IMR-90 (cell line): ENCODE data around the gene SLC45A2. TPM values are rescaled to one million over a fixed set of nuclear protein-coding genes. Genes with fewer than 3 reads are reported as not detected.

Source experiments
- ATAC-seq: fragments of 200-7000 bp; cut with Tn5 transposase; 2 replicates; pipeline ENCODE4 v1.9.1; 2020; ENCODE audit warnings: low read depth, mild to moderate bottlenecking, moderate library complexity
- BruUV-seq: library from RNA; stranded (reverse); fragments of 400-500 nt; replicated peaks from 2 replicates; lab custom pipeline; 2021; lab: Mats Ljungman, UMichigan
- CTCF ChIA-PET: fragments of 300-600 bp; formaldehyde crosslinking; extraction: SDS; loops from one replicate; lab custom pipeline; 2021; ENCODE audit warnings: antibody characterized with exemption; lab: Yijun Ruan, JAX
- POLR2A ChIA-PET: fragments of 300-600 bp; sonication (Branson Sonifier 250); formaldehyde crosslinking; loops from one replicate; lab custom pipeline; 2022; ENCODE audit warnings: antibody characterized with exemption; ENCODE audit not compliant: unreplicated experiment; lab: Charles Lee
- DNase-seq: peaks from one replicate; pipeline ENCODE4 v3.0.0; 2013
- H2AFZ ChIP-seq: replicated peaks from 2 replicates; pipeline ENCODE3; 2013; ENCODE audit warnings: low read length, mild to moderate bottlenecking; ENCODE audit not compliant: poor library complexity
- H2AK5ac ChIP-seq: 2 replicates; pipeline ENCODE4 v1.6.1; 2013; ENCODE audit warnings: low read depth, low read length, inconsistent platforms
- H2AK9ac ChIP-seq: replicated peaks from 2 replicates; pipeline ENCODE3; 2013; ENCODE audit warnings: mild to moderate bottlenecking, low read depth, low read length, moderate library complexity; ENCODE audit not compliant: poor library complexity
- H2BK120ac ChIP-seq: 2 replicates; pipeline ENCODE4 v1.6.1; 2013; ENCODE audit warnings: low read depth, low read length, inconsistent platforms
- H2BK15ac ChIP-seq: 3 replicates; pipeline ENCODE4 v1.6.1; 2013; ENCODE audit warnings: low read depth, low read length, inconsistent platforms
- H2BK20ac ChIP-seq: 2 replicates; pipeline ENCODE4 v1.6.1; 2013; ENCODE audit warnings: low read depth, mild to moderate bottlenecking, inconsistent platforms, low read length, moderate library complexity
- H2BK5ac ChIP-seq: 2 replicates; pipeline ENCODE4 v1.6.1; 2013; ENCODE audit warnings: mild to moderate bottlenecking, low read depth, low read length, inconsistent platforms; ENCODE audit not compliant: poor library complexity, severe bottlenecking
- H3K14ac ChIP-seq: replicated peaks from 2 replicates; pipeline ENCODE4 v1.6.1; 2013; ENCODE audit warnings: low read depth, low read length, inconsistent platforms
- H3K18ac ChIP-seq: 2 replicates; pipeline ENCODE4 v1.6.1; 2013; ENCODE audit warnings: low read depth, low read length, control low read depth
- H3K23ac ChIP-seq: 2 replicates; pipeline ENCODE4 v1.6.1; 2013; ENCODE audit warnings: low read depth, low read length, inconsistent platforms
- H3K27ac ChIP-seq: 2 replicates; pipeline ENCODE4 v1.5.1; 2013; ENCODE audit warnings: mild to moderate bottlenecking, control low read depth, low read length; ENCODE audit not compliant: insufficient read depth
- H3K27me3 ChIP-seq: 2 replicates; pipeline ENCODE4 v1.6.1; 2013; ENCODE audit warnings: low read length; ENCODE audit not compliant: control insufficient read depth, insufficient read depth
- H3K36me3 ChIP-seq: 2 replicates; pipeline ENCODE4 v1.6.1; 2013; ENCODE audit warnings: low read length, mixed read lengths; ENCODE audit not compliant: control insufficient read depth, insufficient read depth
- H3K4ac ChIP-seq: 2 replicates; pipeline ENCODE4 v1.6.1; 2013; ENCODE audit warnings: low read depth, low read length, inconsistent platforms
- H3K4me1 ChIP-seq: 2 replicates; pipeline ENCODE4 v1.6.1; 2013; ENCODE audit warnings: low read length, mixed read lengths; ENCODE audit not compliant: control insufficient read depth, insufficient read depth
- H3K4me2 ChIP-seq: 2 replicates; pipeline ENCODE4 v1.6.1; 2013; ENCODE audit warnings: low read depth, mild to moderate bottlenecking, control low read depth, low read length, moderate library complexity
- H3K4me3 ChIP-seq: 2 replicates; pipeline ENCODE4 v1.5.1; 2013; ENCODE audit warnings: low read depth, mild to moderate bottlenecking, control low read depth, low read length, moderate library complexity; ENCODE audit not compliant: insufficient read depth
- H3K56ac ChIP-seq: 2 replicates; pipeline ENCODE4 v1.6.1; 2013; ENCODE audit warnings: low read length, inconsistent platforms; ENCODE audit not compliant: insufficient read depth; ENCODE audit errors: extremely low read depth
- H3K79me1 ChIP-seq, 2 experiments: 2 replicates each; pipeline ENCODE4 v1.6.1; 2013; ENCODE audit warnings: low read length in 2 of 2, inconsistent platforms in 1 of 2, low read depth in 1 of 2
- H3K9ac ChIP-seq: 2 replicates; pipeline ENCODE4 v1.6.1; 2013; ENCODE audit warnings: low read depth, low read length, control low read depth
- H3K9me1 ChIP-seq: 2 replicates; pipeline ENCODE4 v1.6.1; 2013; ENCODE audit warnings: low read length, inconsistent platforms; ENCODE audit not compliant: insufficient read depth
- H3K9me3 ChIP-seq: 2 replicates; pipeline ENCODE4 v1.6.1; 2013; ENCODE audit warnings: low read length; ENCODE audit not compliant: control insufficient read depth, insufficient read depth
- H4K20me1 ChIP-seq: 2 replicates; pipeline ENCODE4 v1.6.1; 2013; ENCODE audit warnings: low read length, inconsistent platforms; ENCODE audit not compliant: insufficient read depth
- H4K5ac ChIP-seq: 2 replicates; pipeline ENCODE4 v1.6.1; 2013; ENCODE audit warnings: mild to moderate bottlenecking, low read depth, low read length, control low read depth
- H4K8ac ChIP-seq, 2 experiments: 2 replicates each; pipeline ENCODE4 v1.6.1; 2013; ENCODE audit warnings: low read depth in 2 of 2, low read length in 2 of 2, control low read depth in 1 of 2, inconsistent platforms in 1 of 2
- H4K91ac ChIP-seq: 2 replicates; pipeline ENCODE4 v1.6.1; 2013; ENCODE audit warnings: low read depth, low read length, inconsistent platforms; ENCODE audit not compliant: insufficient read depth
- BHLHE40 ChIP-seq: fragments of 150-350 bp; IDR thresholded peaks from 2 replicates; pipeline ENCODE4 v1.6.1; 2016; ENCODE audit warnings: mild to moderate bottlenecking, low read depth, low read length
- SMC3 ChIP-seq: fragments of 150-350 bp; IDR thresholded peaks from 2 replicates; pipeline ENCODE4 v1.6.1; 2016; ENCODE audit warnings: low read depth, mild to moderate bottlenecking, antibody characterized with exemption, low read length, moderate library complexity
- WGBS, 2 experiments: methylation state at CpG; one replicate each; pipeline versions ENCODE4 v1.1.5 to v1.1.7; 2013; ENCODE audit warnings: missing lambda C conversion rate in 2 of 2; ENCODE audit not compliant: insufficient read length in 1 of 2; ENCODE audit errors: extremely low coverage in 2 of 2; 5-methylcytosine and 5-hydroxymethylcytosine counted together
- dilution Hi-C: fragments of 300-500 bp; cut with HindIII; formaldehyde crosslinking; loops from one replicate; pipeline ENCODE4 v1.14.3; 2018; ENCODE audit warnings: low sequenced_read_pairs; ENCODE audit not compliant: unreplicated experiment
- in situ Hi-C: fragments of 300-500 bp; cut with MboI; formaldehyde crosslinking; loops from 3 replicates; pipeline ENCODE4 v1.14.3; 2019; ENCODE audit warnings: low sequenced_read_pairs, inconsistent platforms, mixed read lengths
- intact Hi-C: fragments of 100-400 bp; cut with micrococcal nuclease; formaldehyde crosslinking; loops from 2 replicates; pipeline ENCODE4 v1.10.0; 2022
- polyA plus RNA-seq, 3 experiments: library from polyadenylated mRNA; depleted of rRNA; stranded (reverse); fragments of >200 nt; gene quantifications; 2 replicates each; pipeline ENCODE4 v1.2.3, GENCODE V29; 2012; ENCODE audit warnings: low replicate concordance in 1 of 3
- total RNA-seq: library from RNA; depleted of rRNA; stranded (reverse); fragments of >200 nt; gene quantifications from 2 replicates; pipeline ENCODE4 v1.2.3, GENCODE V29; 2012

The SLC45A2 gene
- total and polyA plus RNA-seq, 2 of the 4 experiments (the other 2 are of a cell fraction) = 0.07 TPM; not detected in 1

GRCh38 chr5:33958176-33958575, 26.3 kb downstream of the SLC45A2 start:
- dilution Hi-C loops = no loop called here
- no peak for DNase-seq

More at GRCh38 chr5:33958176-33958575, 26.3 kb downstream of the SLC45A2 start:
- Histone ChIP-seq H2BK120ac (no peak overlapping the region), H4K91ac (no peak overlapping the region), H3K27me3 (peaks cover 26% of the 10 kb centered on the region), H3K9me3 (peaks cover 3% of the 10 kb centered on the region), H2AFZ (no peak overlapping the region), H3K27ac (no peak overlapping the region), H3K56ac (no peak overlapping the region), H3K18ac (no peak overlapping the region), H3K23ac (no peak overlapping the region), H3K4me1 (no peaks in the 10 kb centered on the region), H2BK5ac (no peak overlapping the region), H4K8ac (no peak overlapping the region), H3K9ac (no peak overlapping the region), H2AK5ac (no peak overlapping the region), H3K4me2 (no peak overlapping the region), H2BK15ac (no peak overlapping the region), H4K20me1 (no peaks in the 10 kb centered on the region), H4K5ac (no peak overlapping the region), H3K79me1 (no peaks in the 10 kb centered on the region), H2BK20ac (no peak overlapping the region), H3K36me3 (no peaks in the 10 kb centered on the region), H3K4me3 (no peak overlapping the region), H2AK9ac (no peak overlapping the region), H3K9me1 (no peaks in the 10 kb centered on the region), H3K4ac (no peak overlapping the region), H3K14ac (no peak overlapping the region)
- TF ChIP-seq SMC3 = no peak
- TF ChIP-seq BHLHE40 = no peak
- ATAC-seq = no peak
- ChIA-PET POLR2A (no interaction called here), CTCF (interaction anchor here (2.6 kb wide), 1 partner anchor 12 kb away, joined by 11 read pairs; no protein-coding TSS in a partner anchor)
- no CpG with 5 or more reads among the region's 2 CpGs for WGBS, 2 experiments
- BruUV-seq = no TSS peak
- in situ Hi-C loops (no loop called here), intact Hi-C loops (no loop called here)
